Fibroblast of pulmonary artery (primary cell): ENCODE measurements around the gene CYB561A3.
A peak's percentile ranks its signal among the peaks of the same experiment; 100 is the strongest.

Experiments used
- DNase-seq: peaks from one replicate; pipeline ENCODE4 v3.0.0-alpha.2; 2010; ENCODE audit warnings: low read depth
- H3K4me3 ChIP-seq: replicated peaks from 2 replicates; pipeline ENCODE4 v1.5.1; 2011; ENCODE audit warnings: low read depth, mild to moderate bottlenecking, control low read depth, low read length, moderate library complexity
- TF ChIP-seq, protein P1 (sequence below): IDR thresholded peaks from 2 replicates; pipeline ENCODE4 v1.5.1; 2011; ENCODE audit warnings: mild to moderate bottlenecking, control low read depth, low read length, inconsistent platforms; ENCODE audit errors: missing control alignments

The CYB561A3 gene, protein sequence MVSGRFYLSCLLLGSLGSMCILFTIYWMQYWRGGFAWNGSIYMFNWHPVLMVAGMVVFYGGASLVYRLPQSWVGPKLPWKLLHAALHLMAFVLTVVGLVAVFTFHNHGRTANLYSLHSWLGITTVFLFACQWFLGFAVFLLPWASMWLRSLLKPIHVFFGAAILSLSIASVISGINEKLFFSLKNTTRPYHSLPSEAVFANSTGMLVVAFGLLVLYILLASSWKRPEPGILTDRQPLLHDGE

GRCh38 chr11:61361741-61362541 is at the start of gene CYB561A3, which contains the start of gene TMEM138:
CYB561A3 (minus strand) TSS chr11:61361882; CDS start chr11:61356713, 5,169 bp downstream.
TMEM138 (plus strand) TSS chr11:61362374; CDS start chr11:61364391, 2,017 bp downstream.
- H3K4me3 ChIP-seq, result peak within 1 kb of the TSS; percentile 82
- TF ChIP-seq, protein P1, sequence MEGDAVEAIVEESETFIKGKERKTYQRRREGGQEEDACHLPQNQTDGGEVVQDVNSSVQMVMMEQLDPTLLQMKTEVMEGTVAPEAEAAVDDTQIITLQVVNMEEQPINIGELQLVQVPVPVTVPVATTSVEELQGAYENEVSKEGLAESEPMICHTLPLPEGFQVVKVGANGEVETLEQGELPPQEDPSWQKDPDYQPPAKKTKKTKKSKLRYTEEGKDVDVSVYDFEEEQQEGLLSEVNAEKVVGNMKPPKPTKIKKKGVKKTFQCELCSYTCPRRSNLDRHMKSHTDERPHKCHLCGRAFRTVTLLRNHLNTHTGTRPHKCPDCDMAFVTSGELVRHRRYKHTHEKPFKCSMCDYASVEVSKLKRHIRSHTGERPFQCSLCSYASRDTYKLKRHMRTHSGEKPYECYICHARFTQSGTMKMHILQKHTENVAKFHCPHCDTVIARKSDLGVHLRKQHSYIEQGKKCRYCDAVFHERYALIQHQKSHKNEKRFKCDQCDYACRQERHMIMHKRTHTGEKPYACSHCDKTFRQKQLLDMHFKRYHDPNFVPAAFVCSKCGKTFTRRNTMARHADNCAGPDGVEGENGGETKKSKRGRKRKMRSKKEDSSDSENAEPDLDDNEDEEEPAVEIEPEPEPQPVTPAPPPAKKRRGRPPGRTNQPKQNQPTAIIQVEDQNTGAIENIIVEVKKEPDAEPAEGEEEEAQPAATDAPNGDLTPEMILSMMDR, result no peak
- DNase-seq, result peak; percentile 93

GRCh38 chr11:61406991-61407728 is 45.5 kb upstream of the CYB561A3 start:
- DNase-seq, result no peak

GRCh38 chr11:61406067-61406466 is 44.4 kb upstream of the CYB561A3 start:
- no peak for DNase-seq
- no peak overlapping the region for H3K4me3 ChIP-seq
- TF ChIP-seq, protein P1, result no peak

More at GRCh38 chr11:61406991-61407728, 45.5 kb upstream of the CYB561A3 start:
- TF ChIP-seq, protein P1, result no peak
- H3K4me3 ChIP-seq, result no peak overlapping the region

DNA sequence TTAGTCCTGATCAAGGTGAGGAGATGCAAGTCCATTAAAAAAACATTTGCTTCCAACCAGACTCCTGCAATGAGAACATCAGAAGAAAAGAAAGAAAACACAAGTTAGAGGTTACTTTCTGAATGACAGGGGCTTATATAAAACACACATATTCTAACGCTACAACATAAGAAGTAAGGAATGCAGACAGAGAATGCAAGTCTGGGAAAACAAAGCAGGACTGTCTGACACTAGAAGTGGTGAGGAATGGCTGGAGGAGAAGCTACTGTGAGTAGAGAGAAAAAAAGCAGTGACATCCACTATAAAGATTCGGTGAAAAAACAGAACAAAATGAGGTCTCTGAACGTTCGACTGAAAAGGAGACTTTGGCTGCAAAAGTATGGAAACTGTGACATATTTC is 43.0 kb upstream of the CYB561A3 start:
- H3K4me3 ChIP-seq, result no peak overlapping the region
- TF ChIP-seq, protein P1, result no peak
- DNase-seq, result no peak

GRCh38 chr11:61404103-61404502 is 42.4 kb upstream of the CYB561A3 start:
- TF ChIP-seq, protein P1, result no peak
- no peak overlapping the region for H3K4me3 ChIP-seq
- no peak for DNase-seq

DNA sequence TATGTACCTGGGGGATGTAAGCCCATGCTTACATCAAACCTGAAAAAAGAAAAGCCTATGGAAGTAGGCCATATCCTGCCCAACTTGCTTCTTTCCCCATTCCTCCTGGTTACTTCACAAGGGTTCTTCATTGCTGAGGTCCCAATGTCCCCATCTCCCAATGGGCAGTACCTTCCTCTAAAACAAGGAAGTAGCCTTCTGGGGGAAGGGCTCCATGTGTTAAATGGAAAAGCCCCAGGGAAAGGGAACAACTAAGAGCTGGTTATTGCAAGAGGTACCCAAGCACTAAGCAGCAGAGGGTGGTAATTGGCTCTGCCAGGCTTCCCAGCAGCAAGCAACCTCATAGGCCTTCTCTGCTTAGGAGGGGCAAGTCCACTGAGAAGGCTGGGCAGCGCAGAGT is 42.0 kb upstream of the CYB561A3 start:
- TF ChIP-seq, protein P1, result no peak
- no peak overlapping the region for H3K4me3 ChIP-seq
- no peak for DNase-seq
